Spleen (tissue), 7 donors: Measurements from ENCODE around the gene TET2.

Experiments
- POLR2AphosphoS5 ChIP-seq, 3 donors: sonication (generic); formaldehyde crosslinking; IDR thresholded peaks; one replicate each; pipeline ENCODE4 v1.5.1; 2017; ENCODE audit warnings: antibody characterized with exemption in 3 of 3
- TF ChIP-seq, protein P1 (sequence below), 11 experiments: fragments of 200-600 bp in 7 of 11; fragments of 450-650 bp in 4 of 11; sonication (generic) in 4 of 11; IDR thresholded peaks in 8 of 11; conservative IDR thresholded peaks in 3 of 11; 1 replicate in 7 of 11; 2 replicates in 4 of 11; pipeline versions ENCODE4 v1.4.0 to v1.8.0; 2016 to 2021; ENCODE audit warnings: antibody characterized with exemption in 11 of 11, inconsistent platforms in 4 of 11, mild to moderate bottlenecking in 1 of 11
- donor health status: DM: no; HTN: no; CAD: no; lungs with moderate emphysema.
- donor health status: DM: no; HTN: no; CAD: no.
- donor health status: DM: no; HTN: no; CAD: no.

GRCh38 chr4:105276361-105277104 lies 129.9 kb downstream of the TET2 start:
- TF ChIP-seq, protein P1, sequence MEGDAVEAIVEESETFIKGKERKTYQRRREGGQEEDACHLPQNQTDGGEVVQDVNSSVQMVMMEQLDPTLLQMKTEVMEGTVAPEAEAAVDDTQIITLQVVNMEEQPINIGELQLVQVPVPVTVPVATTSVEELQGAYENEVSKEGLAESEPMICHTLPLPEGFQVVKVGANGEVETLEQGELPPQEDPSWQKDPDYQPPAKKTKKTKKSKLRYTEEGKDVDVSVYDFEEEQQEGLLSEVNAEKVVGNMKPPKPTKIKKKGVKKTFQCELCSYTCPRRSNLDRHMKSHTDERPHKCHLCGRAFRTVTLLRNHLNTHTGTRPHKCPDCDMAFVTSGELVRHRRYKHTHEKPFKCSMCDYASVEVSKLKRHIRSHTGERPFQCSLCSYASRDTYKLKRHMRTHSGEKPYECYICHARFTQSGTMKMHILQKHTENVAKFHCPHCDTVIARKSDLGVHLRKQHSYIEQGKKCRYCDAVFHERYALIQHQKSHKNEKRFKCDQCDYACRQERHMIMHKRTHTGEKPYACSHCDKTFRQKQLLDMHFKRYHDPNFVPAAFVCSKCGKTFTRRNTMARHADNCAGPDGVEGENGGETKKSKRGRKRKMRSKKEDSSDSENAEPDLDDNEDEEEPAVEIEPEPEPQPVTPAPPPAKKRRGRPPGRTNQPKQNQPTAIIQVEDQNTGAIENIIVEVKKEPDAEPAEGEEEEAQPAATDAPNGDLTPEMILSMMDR (IDR thresholded peaks at IDR 0.05 in 8 of 11, conservative IDR thresholded peaks at IDR 0.05 in 3 of 11) = no peak
- TF ChIP-seq POLR2AphosphoS5 (IDR thresholded peaks at IDR 0.05) = no peak
